Tibial nerve (tissue), 4 donors: Measurements from ENCODE around the gene SH3RF3. TPM values are rescaled to one million over a fixed set of nuclear protein-coding genes. Genes with fewer than 3 reads are reported as not detected.

Source experiments
- DNase-seq, 2 donors: peaks; one replicate each; pipeline ENCODE4 v3.0.0-alpha.2; 2019; ENCODE audit warnings: low spot score in 2 of 2
- H3K27ac ChIP-seq, 4 donors: fragments of 200-600 bp; sonication (generic) in 3 of 4; one replicate each; pipeline ENCODE4 v1.5.1; 2017 to 2019; ENCODE audit warnings: mild to moderate bottlenecking in 1 of 4
- H3K27me3 ChIP-seq, 2 donors: fragments of 200-600 bp; sonication (generic) in 1 of 2; one replicate each; pipeline versions ENCODE4 v1.5.1 to v1.6.0; 2017 to 2019
- H3K36me3 ChIP-seq, 3 donors: fragments of 200-600 bp; sonication (generic); one replicate each; pipeline ENCODE4 v1.5.1; 2018 to 2019
- H3K4me1 ChIP-seq, 4 donors: fragments of 200-600 bp; sonication (generic) in 3 of 4; one replicate each; pipeline ENCODE4 v1.5.1; 2017 to 2019
- H3K4me3 ChIP-seq, 4 donors: fragments of 200-600 bp; sonication (generic) in 3 of 4; one replicate each; pipeline ENCODE4 v1.5.1; 2017 to 2019; ENCODE audit warnings: mild to moderate bottlenecking in 1 of 4, moderate library complexity in 1 of 4
- H3K9me3 ChIP-seq, 4 donors: fragments of 200-600 bp; sonication (generic) in 3 of 4; one replicate each; pipeline ENCODE4 v1.5.1; 2017 to 2019
- EP300 ChIP-seq, 2 donors: sonication (generic); formaldehyde crosslinking; IDR thresholded peaks; one replicate each; pipeline ENCODE4 v1.6.1; 2017; ENCODE audit warnings: antibody characterized with exemption in 2 of 2, mild to moderate bottlenecking in 1 of 2
- POLR2A ChIP-seq, 2 donors: fragments of 450-650 bp; IDR thresholded peaks; one replicate each; pipeline ENCODE4 v1.6.1; 2017; ENCODE audit warnings: antibody characterized with exemption in 2 of 2, mild to moderate bottlenecking in 2 of 2, moderate library complexity in 2 of 2
- WGBS, 2 donors: methylation state at CpG; one replicate each; pipeline ENCODE4 v1.1.5; 2018; 5-methylcytosine and 5-hydroxymethylcytosine counted together
- total RNA-seq, 4 donors: library from RNA; depleted of rRNA; stranded (reverse); fragments of >200 nt; gene quantifications; one replicate each; pipeline ENCODE4 v1.1.0, GENCODE V29; 2016
- TF ChIP-seq, protein P1 (sequence below), 5 experiments: fragments of 200-600 bp in 3 of 5; fragments of 450-650 bp in 2 of 5; sonication (generic) in 3 of 5; IDR thresholded peaks; one replicate each; pipeline ENCODE4 v1.5.1; 2016 to 2019; ENCODE audit warnings: antibody characterized with exemption in 5 of 5, mild to moderate bottlenecking in 3 of 5, moderate library complexity in 2 of 5

Gene SH3RF3
- total RNA-seq, 4 donors from 2014 or later, result 6.9 to 18.0 (median 11.4) TPM

DNA sequence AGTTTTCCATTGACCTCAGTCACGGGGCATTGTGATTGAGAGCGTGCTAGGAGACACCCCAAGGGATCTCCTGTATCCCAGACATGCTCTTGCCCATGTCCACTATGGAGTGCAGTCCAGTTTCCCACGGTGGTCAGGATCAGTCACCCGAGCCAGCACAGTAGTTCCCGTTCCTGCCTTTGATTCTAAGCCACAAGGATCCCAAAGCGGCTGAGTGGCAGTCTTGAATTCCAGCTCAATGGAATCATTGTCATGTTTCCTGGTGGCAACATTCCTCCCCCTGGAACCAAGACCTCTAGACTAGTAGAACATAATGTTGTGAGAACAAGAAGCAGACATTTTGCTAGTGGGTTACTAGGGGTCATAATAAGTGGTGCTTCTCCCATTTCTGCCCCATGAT lies 330.5 kb downstream of the SH3RF3 start:
- no peak overlapping the region for H3K4me3 ChIP-seq
- WGBS, 2 donors, result 62 to 67% methylated on average over 6 of the region's 6 CpGs
- H3K36me3 ChIP-seq, result peaks cover 0 to 10% (median 0%) of the 10 kb centered on the region in 3 donors
- no peaks in the 10 kb centered on the region for H3K27me3 ChIP-seq
- TF ChIP-seq POLR2A (IDR thresholded peaks at IDR 0.05) (no peak), EP300 (IDR thresholded peaks at IDR 0.05) (no peak)
- TF ChIP-seq, protein P1, sequence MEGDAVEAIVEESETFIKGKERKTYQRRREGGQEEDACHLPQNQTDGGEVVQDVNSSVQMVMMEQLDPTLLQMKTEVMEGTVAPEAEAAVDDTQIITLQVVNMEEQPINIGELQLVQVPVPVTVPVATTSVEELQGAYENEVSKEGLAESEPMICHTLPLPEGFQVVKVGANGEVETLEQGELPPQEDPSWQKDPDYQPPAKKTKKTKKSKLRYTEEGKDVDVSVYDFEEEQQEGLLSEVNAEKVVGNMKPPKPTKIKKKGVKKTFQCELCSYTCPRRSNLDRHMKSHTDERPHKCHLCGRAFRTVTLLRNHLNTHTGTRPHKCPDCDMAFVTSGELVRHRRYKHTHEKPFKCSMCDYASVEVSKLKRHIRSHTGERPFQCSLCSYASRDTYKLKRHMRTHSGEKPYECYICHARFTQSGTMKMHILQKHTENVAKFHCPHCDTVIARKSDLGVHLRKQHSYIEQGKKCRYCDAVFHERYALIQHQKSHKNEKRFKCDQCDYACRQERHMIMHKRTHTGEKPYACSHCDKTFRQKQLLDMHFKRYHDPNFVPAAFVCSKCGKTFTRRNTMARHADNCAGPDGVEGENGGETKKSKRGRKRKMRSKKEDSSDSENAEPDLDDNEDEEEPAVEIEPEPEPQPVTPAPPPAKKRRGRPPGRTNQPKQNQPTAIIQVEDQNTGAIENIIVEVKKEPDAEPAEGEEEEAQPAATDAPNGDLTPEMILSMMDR (IDR thresholded peaks at IDR 0.05), result no peak
- H3K9me3 ChIP-seq, result no peaks in the 10 kb centered on the region
- no peak for DNase-seq
- peaks cover 0 to 2% (median 0%) of the 10 kb centered on the region in 4 donors for H3K4me1 ChIP-seq
- H3K27ac ChIP-seq, result no peak overlapping the region

DNA sequence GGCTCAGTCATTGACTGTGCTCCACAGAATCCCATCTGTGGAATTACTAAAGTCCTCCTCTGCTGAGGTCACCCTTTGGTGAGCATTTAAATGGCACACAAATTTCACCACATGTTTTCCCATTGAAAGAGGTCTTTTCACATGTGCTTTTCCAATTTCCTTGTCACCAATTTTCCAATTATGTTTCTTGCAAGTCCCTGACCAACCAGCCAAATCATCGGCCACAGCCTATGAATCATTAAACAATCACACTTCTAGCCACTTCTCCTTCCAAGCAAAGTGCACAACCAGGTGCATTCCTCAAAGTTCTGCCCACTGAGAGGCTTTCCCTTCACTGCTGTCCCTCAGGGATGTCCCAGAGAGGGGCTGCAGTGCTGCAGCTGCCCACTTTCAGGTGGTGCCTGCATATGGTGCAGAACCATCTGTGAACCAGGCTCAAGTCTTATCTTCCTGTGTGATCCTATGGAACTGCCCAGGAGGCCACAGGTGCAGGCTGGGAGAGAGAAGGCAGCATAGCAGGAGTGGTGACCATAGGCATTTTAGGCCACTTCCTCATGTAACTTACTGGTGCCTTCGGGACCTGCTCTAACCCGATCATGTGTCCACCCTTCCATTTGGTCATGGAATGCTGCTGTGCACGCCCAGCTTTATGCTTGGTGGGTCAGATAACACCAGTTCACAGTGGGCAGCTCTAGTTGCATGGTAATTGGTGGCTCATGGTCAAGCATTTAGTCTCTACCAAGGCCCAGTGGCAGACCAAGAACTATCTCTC lies 331.7 kb downstream of the SH3RF3 start:
- Histone ChIP-seq H3K36me3 (peaks cover 0 to 4% (median 0%) of the 10 kb centered on the region in 3 donors), H3K4me3 (no peak overlapping the region), H3K4me1 (peaks cover 0 to 2% (median 0%) of the 10 kb centered on the region in 4 donors), H3K9me3 (no peaks in the 10 kb centered on the region), H3K27ac (no peak overlapping the region), H3K27me3 (no peaks in the 10 kb centered on the region)
- 89 to 99% methylated on average over 4 of the region's 4 CpGs for WGBS, 2 donors
- no peak for DNase-seq
- TF ChIP-seq EP300 (IDR thresholded peaks at IDR 0.05) (no peak), POLR2A (IDR thresholded peaks at IDR 0.05) (no peak)
- TF ChIP-seq, protein P1 (IDR thresholded peaks at IDR 0.05), result no peak

DNA sequence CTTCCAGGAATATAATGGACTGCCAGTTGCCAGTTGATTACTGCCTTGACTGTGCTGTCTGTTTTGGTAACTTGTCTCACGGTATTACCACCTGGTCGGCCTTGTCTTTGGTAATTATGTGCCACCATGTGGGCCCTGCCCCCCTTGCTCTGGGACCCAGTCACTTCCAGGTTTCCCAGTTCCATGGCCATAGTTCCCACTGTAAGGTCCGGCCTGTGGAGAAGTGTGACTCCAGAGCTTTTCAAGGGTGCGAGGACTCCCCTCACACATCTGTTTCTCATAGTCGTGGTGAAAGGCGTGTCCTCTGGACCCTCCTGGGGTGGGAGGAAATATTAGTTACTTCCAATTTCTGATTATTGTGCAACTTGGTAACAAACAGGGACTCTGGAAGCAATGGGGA lies 334.2 kb downstream of the SH3RF3 start:
- Histone ChIP-seq H3K27me3 (no peaks in the 10 kb centered on the region), H3K4me1 (no peaks in the 10 kb centered on the region), H3K27ac (no peak overlapping the region), H3K36me3 (no peaks in the 10 kb centered on the region), H3K9me3 (no peaks in the 10 kb centered on the region), H3K4me3 (no peak overlapping the region)
- DNase-seq, result no peak
- 76 to 77% methylated on average over 6 of the region's 6 CpGs for WGBS, 2 donors
- TF ChIP-seq, protein P1 (IDR thresholded peaks at IDR 0.05), result no peak
- TF ChIP-seq EP300 (IDR thresholded peaks at IDR 0.05) (no peak), POLR2A (IDR thresholded peaks at IDR 0.05) (no peak)

DNA sequence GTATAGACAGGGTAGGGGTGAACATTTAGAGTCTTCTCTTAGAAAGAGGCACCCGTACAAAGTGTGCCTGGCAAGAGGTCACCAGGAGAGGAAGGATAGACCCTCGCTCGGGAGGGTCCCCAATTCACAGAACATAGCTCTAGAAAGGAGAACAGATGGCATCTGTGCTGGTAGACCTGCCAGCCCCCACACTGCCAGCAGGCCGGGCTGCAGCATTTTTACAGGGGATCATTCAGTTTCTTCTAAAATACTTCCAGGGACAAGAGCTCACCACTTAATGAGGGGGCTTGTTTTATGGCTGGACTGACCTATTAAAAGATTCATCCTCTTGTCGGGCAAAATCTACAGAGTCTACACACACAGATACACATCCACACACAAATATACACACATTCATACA lies 334.9 kb downstream of the SH3RF3 start:
- no peaks in the 10 kb centered on the region for H3K27me3 ChIP-seq
- no peak overlapping the region for H3K4me3 ChIP-seq
- no peak for DNase-seq
- H3K27ac ChIP-seq, result no peak overlapping the region
- H3K9me3 ChIP-seq, result no peaks in the 10 kb centered on the region
- TF ChIP-seq, protein P1 (IDR thresholded peaks at IDR 0.05), result no peak
- TF ChIP-seq POLR2A (IDR thresholded peaks at IDR 0.05), result no peak
- TF ChIP-seq EP300 (IDR thresholded peaks at IDR 0.05), result no peak
- H3K4me1 ChIP-seq, result no peaks in the 10 kb centered on the region
- WGBS, 2 donors, result 86 to 88% methylated on average over 5 of the region's 5 CpGs
- H3K36me3 ChIP-seq, result no peaks in the 10 kb centered on the region
